GM12865 (cell line): Measurements from ENCODE around the gene SPRR4.

Experiments used
- DNase-seq: peaks from one replicate; pipeline ENCODE4 v3.0.0; 2010; ENCODE audit warnings: low read depth
- H3K4me3 ChIP-seq: 2 replicates; pipeline ENCODE4 v1.5.1; 2011; ENCODE audit warnings: mild to moderate bottlenecking, low read depth, low read length, control low read depth
- CTCF ChIP-seq: IDR thresholded peaks from 2 replicates; pipeline ENCODE4 v1.5.1; 2011; ENCODE audit warnings: low read length, control low read depth, low read depth, inconsistent platforms; ENCODE audit not compliant: insufficient read depth; ENCODE audit errors: missing control alignments

SPRR4 gene

GRCh38 chr1:152970495-152970894 is at the start of gene SPRR4:
Gene SPRR4, plus strand, starts transcription at chr1:152970648. Its CDS starts 1,243 bp downstream, at chr1:152971891.
- DNase-seq = no peak
- no peak within 1 kb of the TSS for H3K4me3 ChIP-seq
- no peak for TF ChIP-seq CTCF

- peak; percentile 41 for DNase-seq
- no peak for TF ChIP-seq CTCF
- no peak overlapping the region for H3K4me3 ChIP-seq
Measured at GRCh38 chr1:152924191-152924590, 46.3 kb upstream of the SPRR4 start.

- TF ChIP-seq CTCF = peak; percentile 85
- no peak overlapping the region for H3K4me3 ChIP-seq
- DNase-seq = peak; percentile 67
Measured at GRCh38 chr1:152926091-152926490, 44.4 kb upstream of the SPRR4 start.

GRCh38 chr1:152928671-152929070 is 41.8 kb upstream of the SPRR4 start:
- DNase-seq = no peak
- TF ChIP-seq CTCF = no peak
- H3K4me3 ChIP-seq = no peak overlapping the region

- TF ChIP-seq CTCF = no peak
- no peak for DNase-seq
- no peak overlapping the region for H3K4me3 ChIP-seq
Measured at GRCh38 chr1:152932170-152932811, 38.2 kb upstream of the SPRR4 start.

GRCh38 chr1:152933196-152933595 is 37.3 kb upstream of the SPRR4 start:
- no peak for DNase-seq
- TF ChIP-seq CTCF = no peak
- H3K4me3 ChIP-seq = no peak overlapping the region

- no peak overlapping the region for H3K4me3 ChIP-seq
- no peak for TF ChIP-seq CTCF
- DNase-seq = no peak
Measured at GRCh38 chr1:152940614-152941013, 29.8 kb upstream of the SPRR4 start.
